ENCODE data around the gene TIMM22.

DNA sequence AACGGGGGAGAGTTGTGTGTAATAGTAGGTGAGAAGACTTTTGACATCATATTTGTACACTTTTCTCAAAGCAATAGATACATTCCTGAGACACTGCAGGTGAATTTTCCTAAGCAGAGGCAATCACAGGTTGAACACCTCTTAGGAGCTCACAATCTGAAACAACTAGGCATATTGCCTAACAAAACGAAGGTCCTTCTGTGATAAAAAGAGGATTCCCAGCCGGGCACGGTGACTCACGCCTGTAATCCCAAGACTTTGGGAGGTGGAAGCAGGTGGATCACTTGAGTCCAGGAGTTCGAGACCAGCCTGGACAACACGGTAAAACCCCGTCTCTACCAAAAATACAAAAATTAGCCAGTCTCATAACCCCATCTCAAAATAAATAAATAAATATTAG, 34.8 kb upstream of the TIMM22 start:
- TF ChIP-seq, protein P1, sequence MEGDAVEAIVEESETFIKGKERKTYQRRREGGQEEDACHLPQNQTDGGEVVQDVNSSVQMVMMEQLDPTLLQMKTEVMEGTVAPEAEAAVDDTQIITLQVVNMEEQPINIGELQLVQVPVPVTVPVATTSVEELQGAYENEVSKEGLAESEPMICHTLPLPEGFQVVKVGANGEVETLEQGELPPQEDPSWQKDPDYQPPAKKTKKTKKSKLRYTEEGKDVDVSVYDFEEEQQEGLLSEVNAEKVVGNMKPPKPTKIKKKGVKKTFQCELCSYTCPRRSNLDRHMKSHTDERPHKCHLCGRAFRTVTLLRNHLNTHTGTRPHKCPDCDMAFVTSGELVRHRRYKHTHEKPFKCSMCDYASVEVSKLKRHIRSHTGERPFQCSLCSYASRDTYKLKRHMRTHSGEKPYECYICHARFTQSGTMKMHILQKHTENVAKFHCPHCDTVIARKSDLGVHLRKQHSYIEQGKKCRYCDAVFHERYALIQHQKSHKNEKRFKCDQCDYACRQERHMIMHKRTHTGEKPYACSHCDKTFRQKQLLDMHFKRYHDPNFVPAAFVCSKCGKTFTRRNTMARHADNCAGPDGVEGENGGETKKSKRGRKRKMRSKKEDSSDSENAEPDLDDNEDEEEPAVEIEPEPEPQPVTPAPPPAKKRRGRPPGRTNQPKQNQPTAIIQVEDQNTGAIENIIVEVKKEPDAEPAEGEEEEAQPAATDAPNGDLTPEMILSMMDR (conservative IDR thresholded peaks at IDR 0.05), result no peak
- TF ChIP-seq EZH2 (IDR thresholded peaks at IDR 0.05; ENCODE audit: low read depth), result no peak

Data from PC-9 (cell line).